ENCODE measurements around the gene RAP2B. TPM values are rescaled to one million over a fixed set of nuclear protein-coding genes. Genes with fewer than 3 reads are reported as not detected.

Gene RAP2B
- total and polyA plus RNA-seq, 2 donors (not counting 3 experiments of a cell fraction or from before 2014, with no cell fraction given) = 8.3 to 27.5 TPM

DNA sequence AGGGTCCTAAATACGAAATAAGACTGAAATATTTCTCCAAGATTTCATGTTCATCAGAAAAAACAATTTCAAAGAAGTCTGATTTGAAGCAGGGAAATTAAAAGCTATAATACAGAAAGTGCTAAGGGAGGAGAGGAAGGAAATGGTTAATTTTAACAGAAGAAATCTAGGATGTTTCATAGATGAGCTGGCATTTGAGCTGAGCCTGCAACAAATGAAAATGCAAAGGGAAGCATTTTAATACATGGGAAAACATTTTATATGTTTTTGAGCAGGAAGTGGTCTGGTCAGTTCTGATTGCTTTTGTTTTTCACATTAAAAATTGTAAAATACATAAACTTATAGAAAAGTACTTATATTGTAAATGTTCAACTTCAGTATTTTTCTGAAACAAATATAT is 17.2 kb upstream of the RAP2B start:
- dilution Hi-C loops (cut with MboI; ENCODE audit: extremely low pct_ligation_motif_present, low sequenced_read_pairs) = no loop called here
- POLR2A ChIA-PET = interaction anchor here (0.6 to 1.5 kb wide), 2 partner anchors 13 to 16 kb away, joined by 5 to 9 read pairs; no protein-coding TSS in a partner anchor
- DNase-seq (ENCODE audit: low read depth, low spot score) = peak; percentile 64

More for the DNA sequence above, 17.2 kb upstream of the RAP2B start:
- no peaks in the 10 kb centered on the region for H3K9me3 ChIP-seq (replicated peaks; ENCODE audit: control insufficient read depth, insufficient read depth, low read length)
- H3K27me3 ChIP-seq (ENCODE audit: control insufficient read depth in 2 of 2, insufficient read depth in 2 of 2, low read length in 2 of 2) = no peaks in the 10 kb centered on the region
- H3K79me2 ChIP-seq (ENCODE audit: control insufficient read depth, insufficient read depth, low read length) = no peaks in the 10 kb centered on the region
- no peaks in the 10 kb centered on the region for H3K36me3 ChIP-seq (ENCODE audit: control insufficient read depth in 2 of 2, extremely low read depth in 1 of 2, insufficient read depth in 2 of 2, low read length in 2 of 2)
- H4K20me1 ChIP-seq (replicated peaks; ENCODE audit: control insufficient read depth, extremely low read depth, insufficient read depth, low read length) = no peaks in the 10 kb centered on the region
- peaks cover 34% of the 10 kb centered on the region for H3K4me1 ChIP-seq (ENCODE audit: control insufficient read depth, extremely low read depth, insufficient read depth, low read length)
- no peaks in the 10 kb centered on the region for H3K9me1 ChIP-seq (replicated peaks; ENCODE audit: control insufficient read depth, extremely low read depth, insufficient read depth, low read length)
- H2AFZ ChIP-seq (ENCODE audit: low read depth, low read length) = no peak overlapping the region
- peak overlapping the region; percentile 32 for H3K9ac ChIP-seq (replicated peaks; ENCODE audit: extremely low read depth, insufficient read depth, low read length)
- H3K27ac ChIP-seq (ENCODE audit: insufficient read depth, low read depth, low read length) = peak overlapping the region; percentile 45
- peak; percentile 18 for TF ChIP-seq GATA2 (IDR thresholded peaks at IDR 0.05; ENCODE audit: insufficient read depth, insufficient read length, low read depth, low read length)
- no peak for TF ChIP-seq POLR2A (IDR thresholded peaks at IDR 0.05; ENCODE audit: low read depth, low read length)
- peak; percentile 31 for TF ChIP-seq JUN (IDR thresholded peaks at IDR 0.05; ENCODE audit: borderline replicate concordance, insufficient read depth, insufficient read length, low read depth)
- TF ChIP-seq FOS (IDR thresholded peaks at IDR 0.05; ENCODE audit: borderline replicate concordance, insufficient read depth, low read length) = peak; percentile 65
- TF ChIP-seq, protein P1, sequence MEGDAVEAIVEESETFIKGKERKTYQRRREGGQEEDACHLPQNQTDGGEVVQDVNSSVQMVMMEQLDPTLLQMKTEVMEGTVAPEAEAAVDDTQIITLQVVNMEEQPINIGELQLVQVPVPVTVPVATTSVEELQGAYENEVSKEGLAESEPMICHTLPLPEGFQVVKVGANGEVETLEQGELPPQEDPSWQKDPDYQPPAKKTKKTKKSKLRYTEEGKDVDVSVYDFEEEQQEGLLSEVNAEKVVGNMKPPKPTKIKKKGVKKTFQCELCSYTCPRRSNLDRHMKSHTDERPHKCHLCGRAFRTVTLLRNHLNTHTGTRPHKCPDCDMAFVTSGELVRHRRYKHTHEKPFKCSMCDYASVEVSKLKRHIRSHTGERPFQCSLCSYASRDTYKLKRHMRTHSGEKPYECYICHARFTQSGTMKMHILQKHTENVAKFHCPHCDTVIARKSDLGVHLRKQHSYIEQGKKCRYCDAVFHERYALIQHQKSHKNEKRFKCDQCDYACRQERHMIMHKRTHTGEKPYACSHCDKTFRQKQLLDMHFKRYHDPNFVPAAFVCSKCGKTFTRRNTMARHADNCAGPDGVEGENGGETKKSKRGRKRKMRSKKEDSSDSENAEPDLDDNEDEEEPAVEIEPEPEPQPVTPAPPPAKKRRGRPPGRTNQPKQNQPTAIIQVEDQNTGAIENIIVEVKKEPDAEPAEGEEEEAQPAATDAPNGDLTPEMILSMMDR (IDR thresholded peaks at IDR 0.05; ENCODE audit: extremely low read depth in 1 of 2, insufficient read depth in 1 of 2, low read depth in 1 of 2, low read length in 2 of 2) = no peak
- TF ChIP-seq, protein P2, sequence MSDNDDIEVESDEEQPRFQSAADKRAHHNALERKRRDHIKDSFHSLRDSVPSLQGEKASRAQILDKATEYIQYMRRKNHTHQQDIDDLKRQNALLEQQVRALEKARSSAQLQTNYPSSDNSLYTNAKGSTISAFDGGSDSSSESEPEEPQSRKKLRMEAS (IDR thresholded peaks at IDR 0.05; ENCODE audit: insufficient read depth, insufficient read length) = no peak
- TF ChIP-seq POLR2AphosphoS5 (IDR thresholded peaks at IDR 0.05; ENCODE audit: insufficient read depth, low read depth, low read length) = peak; percentile 23
- no peak for TF ChIP-seq MYC (IDR thresholded peaks at IDR 0.05; ENCODE audit: low read depth, low read length)
- TF ChIP-seq EZH2 (IDR thresholded peaks at IDR 0.05; ENCODE audit: borderline replicate concordance, low read depth, low read length, severe bottlenecking) = no peak
- H3K4me3 ChIP-seq (replicated peaks in 1 of 3; ENCODE audit: insufficient read depth in 1 of 3, low read depth in 1 of 3, low read length in 3 of 3) = peak overlapping the region in 1 of 3 experiments; percentile 28
- peak overlapping the region; percentile 91 for H3K4me2 ChIP-seq (ENCODE audit: insufficient read depth, low read length)
- intact Hi-C loops (cut with micrococcal nuclease) = loop anchor here (1.0 kb wide), 2 partner anchors 17 to 93 kb away; no protein-coding TSS in a partner anchor
- peak; percentile 56 for FAIRE-seq
- no TSS peak for BruUV-seq (replicated peaks)
- CTCF ChIA-PET = interaction anchor here (1.0 to 2.1 kb wide), 5 partner anchors 10 to 102 kb away, joined by 3 to 17 read pairs (median 5); partner anchors contain the start of gene RAP2B

Data from endothelial cell of umbilical vein (primary cell).